ENCODE data around the gene SLC22A15. TPM values are rescaled to one million over a fixed set of nuclear protein-coding genes. Genes with fewer than 3 reads are reported as not detected.
A peak's percentile ranks its signal among the peaks of the same experiment; 100 is the strongest.

The SLC22A15 gene
- total and polyA plus RNA-seq, 2 experiments from 2014 or later = 2.7 to 3.8 TPM

DNA sequence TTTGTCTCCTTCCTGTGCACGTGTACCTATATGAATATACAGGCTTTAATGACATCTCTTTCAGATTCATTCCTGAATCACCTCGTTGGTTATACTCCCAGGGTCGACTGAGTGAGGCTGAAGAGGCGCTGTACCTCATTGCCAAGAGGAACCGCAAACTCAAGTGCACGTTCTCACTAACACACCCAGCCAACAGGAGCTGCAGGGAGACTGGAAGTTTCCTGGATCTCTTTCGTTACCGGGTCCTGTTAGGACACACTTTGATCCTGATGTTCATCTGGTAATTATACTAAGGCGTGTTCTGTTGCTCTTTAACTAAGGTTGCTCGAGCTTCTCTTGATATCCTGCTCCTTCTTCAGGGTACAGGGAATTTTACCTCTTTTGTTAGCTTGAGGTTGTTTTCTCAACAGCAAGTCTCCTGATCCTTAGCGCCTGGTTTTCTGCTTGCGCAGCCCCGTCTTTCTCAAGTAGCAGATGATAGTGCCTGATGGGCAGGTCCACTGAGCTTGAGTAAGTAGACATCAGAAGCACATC, 55.1 kb downstream of the SLC22A15 start:
- Mint-ChIP-seq H3K9me3 (no peaks in the 10 kb centered on the region), H3K4me1 (peaks cover 11% of the 10 kb centered on the region; the same call in 2 of the 3 replicates), H3K36me3 (ENCODE audit: low read depth) (peaks cover 2% of the 10 kb centered on the region; the same call in 1 of the 3 replicates), H3K4me3 (no peak overlapping the region), H3K27me3 (ENCODE audit: insufficient read depth, low read depth, poor library complexity) (no peaks in the 10 kb centered on the region), H3K27ac (no peak overlapping the region)
- no peak overlapping the region for H3K4me3 ChIP-seq
- no peaks in the 10 kb centered on the region for H3K36me3 ChIP-seq (ENCODE audit: insufficient read depth)
- peaks cover 7% of the 10 kb centered on the region; the same call in 1 of the 2 replicates for H3K4me1 ChIP-seq (ENCODE audit: insufficient read depth)
- no peaks in the 10 kb centered on the region for H4K20me1 ChIP-seq (replicated peaks; ENCODE audit: insufficient read depth)
- TF ChIP-seq ZNF331 (CRISPR knock-in tag; IDR thresholded peaks at IDR 0.05; ENCODE audit: low read depth) = no peak
- TF ChIP-seq STAT1 (IDR thresholded peaks at IDR 0.05; ENCODE audit: unreplicated experiment) = no peak
- no peak for TF ChIP-seq CREB1 (CRISPR knock-in tag; IDR thresholded peaks at IDR 0.05; ENCODE audit: low read depth)
- no peak for TF ChIP-seq EZH2 (IDR thresholded peaks at IDR 0.05; ENCODE audit: low read depth, unreplicated experiment)
- H3K79me2 ChIP-seq (replicated peaks; ENCODE audit: insufficient read depth) = no peaks in the 10 kb centered on the region
- H2AFZ ChIP-seq = no peak overlapping the region
- DNase-seq (ENCODE audit: low spot score) (no peak), ATAC-seq (no peak)
- H3K27me3 ChIP-seq (ENCODE audit: insufficient read depth) = no peaks in the 10 kb centered on the region
- no peak overlapping the region for H3K4me2 ChIP-seq
- no peak overlapping the region for H3K27ac ChIP-seq (ENCODE audit: low read depth)
- H3K9me2 ChIP-seq (ENCODE audit: insufficient read depth) = no peaks in the 10 kb centered on the region
- H3F3A ChIP-seq (replicated peaks; ENCODE audit: low read depth) = no peaks in the 10 kb centered on the region

DNA sequence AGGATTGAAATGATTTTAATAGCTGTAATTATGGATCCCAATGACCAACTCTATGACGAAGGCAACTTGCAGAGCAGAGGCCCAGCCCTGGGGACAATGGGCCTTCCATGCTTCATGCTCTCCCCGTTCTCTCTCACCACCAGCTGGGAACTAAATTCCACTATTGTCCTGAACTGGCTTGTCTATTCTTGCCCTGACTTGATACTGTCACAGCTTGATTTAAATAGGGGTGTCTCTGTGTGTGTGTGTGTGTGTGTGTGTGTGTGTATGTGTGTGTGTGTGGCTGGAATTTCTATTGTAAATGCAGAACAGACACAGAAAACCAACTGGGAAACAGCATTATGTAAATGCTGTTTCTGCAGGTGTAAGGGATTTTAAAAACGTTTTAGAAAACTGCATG, 57.0 kb downstream of the SLC22A15 start:
- Mint-ChIP-seq H3K4me3 (no peak overlapping the region), H3K36me3 (ENCODE audit: low read depth) (peaks cover 2% of the 10 kb centered on the region; the same call in 1 of the 3 replicates), H3K27me3 (ENCODE audit: insufficient read depth, low read depth, poor library complexity) (no peaks in the 10 kb centered on the region), H3K9me3 (no peaks in the 10 kb centered on the region), H3K27ac (0 out of 2 replicates have a peak overlapping the region, but pooled peaks have one; percentile 4), H3K4me1 (peaks cover 13% of the 10 kb centered on the region; the same call in 2 of the 3 replicates)
- Histone ChIP-seq H3K27me3 (ENCODE audit: insufficient read depth) (no peaks in the 10 kb centered on the region), H3K4me1 (ENCODE audit: insufficient read depth) (peaks cover 7% of the 10 kb centered on the region; the same call in 1 of the 2 replicates), H2AFZ (no peak overlapping the region), H4K20me1 (replicated peaks; ENCODE audit: insufficient read depth) (no peaks in the 10 kb centered on the region), H3K36me3 (ENCODE audit: insufficient read depth) (no peaks in the 10 kb centered on the region), H3K27ac (ENCODE audit: low read depth) (peak overlapping the region; percentile 7; the same call in 1 of the 2 replicates), H3K4me3 (no peak overlapping the region), H3K9me2 (ENCODE audit: insufficient read depth) (no peaks in the 10 kb centered on the region), H3K79me2 (replicated peaks; ENCODE audit: insufficient read depth) (no peaks in the 10 kb centered on the region), H3F3A (replicated peaks; ENCODE audit: low read depth) (no peaks in the 10 kb centered on the region), H3K4me2 (no peak overlapping the region)
- no peak for DNase-seq (ENCODE audit: low spot score)
- ATAC-seq = peak; percentile 65
- TF ChIP-seq STAT1 (IDR thresholded peaks at IDR 0.05; ENCODE audit: unreplicated experiment) (no peak), JUNB (IDR thresholded peaks at IDR 0.05; ENCODE audit: unreplicated experiment) (no peak), POLR2AphosphoS5 (IDR thresholded peaks at IDR 0.05; ENCODE audit: low read depth) (no peak), EZH2 (IDR thresholded peaks at IDR 0.05; ENCODE audit: low read depth, unreplicated experiment) (no peak), EZH2phosphoT487 (IDR thresholded peaks at IDR 0.05; ENCODE audit: unreplicated experiment) (no peak)
- TF ChIP-seq, protein P1, sequence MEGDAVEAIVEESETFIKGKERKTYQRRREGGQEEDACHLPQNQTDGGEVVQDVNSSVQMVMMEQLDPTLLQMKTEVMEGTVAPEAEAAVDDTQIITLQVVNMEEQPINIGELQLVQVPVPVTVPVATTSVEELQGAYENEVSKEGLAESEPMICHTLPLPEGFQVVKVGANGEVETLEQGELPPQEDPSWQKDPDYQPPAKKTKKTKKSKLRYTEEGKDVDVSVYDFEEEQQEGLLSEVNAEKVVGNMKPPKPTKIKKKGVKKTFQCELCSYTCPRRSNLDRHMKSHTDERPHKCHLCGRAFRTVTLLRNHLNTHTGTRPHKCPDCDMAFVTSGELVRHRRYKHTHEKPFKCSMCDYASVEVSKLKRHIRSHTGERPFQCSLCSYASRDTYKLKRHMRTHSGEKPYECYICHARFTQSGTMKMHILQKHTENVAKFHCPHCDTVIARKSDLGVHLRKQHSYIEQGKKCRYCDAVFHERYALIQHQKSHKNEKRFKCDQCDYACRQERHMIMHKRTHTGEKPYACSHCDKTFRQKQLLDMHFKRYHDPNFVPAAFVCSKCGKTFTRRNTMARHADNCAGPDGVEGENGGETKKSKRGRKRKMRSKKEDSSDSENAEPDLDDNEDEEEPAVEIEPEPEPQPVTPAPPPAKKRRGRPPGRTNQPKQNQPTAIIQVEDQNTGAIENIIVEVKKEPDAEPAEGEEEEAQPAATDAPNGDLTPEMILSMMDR (conservative IDR thresholded peaks at IDR 0.05; ENCODE audit: low read depth in 2 of 2) = no peak
- TF ChIP-seq, protein P2, sequence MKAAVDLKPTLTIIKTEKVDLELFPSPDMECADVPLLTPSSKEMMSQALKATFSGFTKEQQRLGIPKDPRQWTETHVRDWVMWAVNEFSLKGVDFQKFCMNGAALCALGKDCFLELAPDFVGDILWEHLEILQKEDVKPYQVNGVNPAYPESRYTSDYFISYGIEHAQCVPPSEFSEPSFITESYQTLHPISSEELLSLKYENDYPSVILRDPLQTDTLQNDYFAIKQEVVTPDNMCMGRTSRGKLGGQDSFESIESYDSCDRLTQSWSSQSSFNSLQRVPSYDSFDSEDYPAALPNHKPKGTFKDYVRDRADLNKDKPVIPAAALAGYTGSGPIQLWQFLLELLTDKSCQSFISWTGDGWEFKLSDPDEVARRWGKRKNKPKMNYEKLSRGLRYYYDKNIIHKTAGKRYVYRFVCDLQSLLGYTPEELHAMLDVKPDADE (IDR thresholded peaks at IDR 0.05) = no peak
- TF ChIP-seq, protein P3, sequence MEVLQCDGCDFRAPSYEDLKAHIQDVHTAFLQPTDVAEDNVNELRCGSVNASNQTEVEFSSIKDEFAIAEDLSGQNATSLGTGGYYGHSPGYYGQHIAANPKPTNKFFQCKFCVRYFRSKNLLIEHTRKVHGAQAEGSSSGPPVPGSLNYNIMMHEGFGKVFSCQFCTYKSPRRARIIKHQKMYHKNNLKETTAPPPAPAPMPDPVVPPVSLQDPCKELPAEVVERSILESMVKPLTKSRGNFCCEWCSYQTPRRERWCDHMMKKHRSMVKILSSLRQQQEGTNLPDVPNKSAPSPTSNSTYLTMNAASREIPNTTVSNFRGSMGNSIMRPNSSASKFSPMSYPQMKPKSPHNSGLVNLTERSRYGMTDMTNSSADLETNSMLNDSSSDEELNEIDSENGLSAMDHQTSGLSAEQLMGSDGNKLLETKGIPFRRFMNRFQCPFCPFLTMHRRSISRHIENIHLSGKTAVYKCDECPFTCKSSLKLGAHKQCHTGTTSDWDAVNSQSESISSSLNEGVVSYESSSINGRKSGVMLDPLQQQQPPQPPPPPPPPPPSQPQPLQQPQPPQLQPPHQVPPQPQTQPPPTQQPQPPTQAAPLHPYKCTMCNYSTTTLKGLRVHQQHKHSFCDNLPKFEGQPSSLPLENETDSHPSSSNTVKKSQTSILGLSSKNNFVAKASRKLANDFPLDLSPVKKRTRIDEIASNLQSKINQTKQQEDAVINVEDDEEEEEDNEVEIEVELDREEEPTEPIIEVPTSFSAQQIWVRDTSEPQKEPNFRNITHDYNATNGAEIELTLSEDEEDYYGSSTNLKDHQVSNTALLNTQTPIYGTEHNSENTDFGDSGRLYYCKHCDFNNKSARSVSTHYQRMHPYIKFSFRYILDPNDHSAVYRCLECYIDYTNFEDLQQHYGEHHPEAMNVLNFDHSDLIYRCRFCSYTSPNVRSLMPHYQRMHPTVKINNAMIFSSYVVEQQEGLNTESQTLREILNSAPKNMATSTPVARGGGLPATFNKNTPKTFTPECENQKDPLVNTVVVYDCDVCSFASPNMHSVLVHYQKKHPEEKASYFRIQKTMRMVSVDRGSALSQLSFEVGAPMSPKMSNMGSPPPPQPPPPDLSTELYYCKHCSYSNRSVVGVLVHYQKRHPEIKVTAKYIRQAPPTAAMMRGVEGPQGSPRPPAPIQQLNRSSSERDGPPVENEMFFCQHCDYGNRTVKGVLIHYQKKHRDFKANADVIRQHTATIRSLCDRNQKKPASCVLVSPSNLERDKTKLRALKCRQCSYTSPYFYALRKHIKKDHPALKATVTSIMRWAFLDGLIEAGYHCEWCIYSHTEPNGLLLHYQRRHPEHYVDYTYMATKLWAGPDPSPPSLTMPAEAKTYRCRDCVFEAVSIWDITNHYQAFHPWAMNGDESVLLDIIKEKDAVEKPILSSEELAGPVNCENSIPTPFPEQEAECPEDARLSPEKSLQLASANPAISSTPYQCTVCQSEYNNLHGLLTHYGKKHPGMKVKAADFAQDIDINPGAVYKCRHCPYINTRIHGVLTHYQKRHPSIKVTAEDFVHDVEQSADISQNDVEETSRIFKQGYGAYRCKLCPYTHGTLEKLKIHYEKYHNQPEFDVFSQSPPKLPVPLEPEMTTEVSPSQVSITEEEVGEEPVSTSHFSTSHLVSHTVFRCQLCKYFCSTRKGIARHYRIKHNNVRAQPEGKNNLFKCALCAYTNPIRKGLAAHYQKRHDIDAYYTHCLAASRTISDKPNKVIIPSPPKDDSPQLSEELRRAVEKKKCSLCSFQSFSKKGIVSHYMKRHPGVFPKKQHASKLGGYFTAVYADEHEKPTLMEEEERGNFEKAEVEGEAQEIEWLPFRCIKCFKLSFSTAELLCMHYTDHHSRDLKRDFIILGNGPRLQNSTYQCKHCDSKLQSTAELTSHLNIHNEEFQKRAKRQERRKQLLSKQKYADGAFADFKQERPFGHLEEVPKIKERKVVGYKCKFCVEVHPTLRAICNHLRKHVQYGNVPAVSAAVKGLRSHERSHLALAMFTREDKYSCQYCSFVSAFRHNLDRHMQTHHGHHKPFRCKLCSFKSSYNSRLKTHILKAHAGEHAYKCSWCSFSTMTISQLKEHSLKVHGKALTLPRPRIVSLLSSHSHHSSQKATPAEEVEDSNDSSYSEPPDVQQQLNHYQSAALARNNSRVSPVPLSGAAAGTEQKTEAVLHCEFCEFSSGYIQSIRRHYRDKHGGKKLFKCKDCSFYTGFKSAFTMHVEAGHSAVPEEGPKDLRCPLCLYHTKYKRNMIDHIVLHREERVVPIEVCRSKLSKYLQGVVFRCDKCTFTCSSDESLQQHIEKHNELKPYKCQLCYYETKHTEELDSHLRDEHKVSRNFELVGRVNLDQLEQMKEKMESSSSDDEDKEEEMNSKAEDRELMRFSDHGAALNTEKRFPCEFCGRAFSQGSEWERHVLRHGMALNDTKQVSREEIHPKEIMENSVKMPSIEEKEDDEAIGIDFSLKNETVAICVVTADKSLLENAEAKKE (CRISPR knock-in tag; IDR thresholded peaks at IDR 0.05) = no peak

Data from GM23338 (cell line).